Fibroblast of gingiva (primary cell): ENCODE results near the gene DENND5A.
"Not testable (repeated sequence)": the region's sequence is repeated elsewhere in the genome, so short reads cannot be mapped to it uniquely, and the experiment has no call there.

Source experiments
- DNase-seq: peaks from one replicate; pipeline ENCODE4 v3.0.0-alpha.2; 2011; ENCODE audit warnings: low read depth

The DENND5A gene

DNA sequence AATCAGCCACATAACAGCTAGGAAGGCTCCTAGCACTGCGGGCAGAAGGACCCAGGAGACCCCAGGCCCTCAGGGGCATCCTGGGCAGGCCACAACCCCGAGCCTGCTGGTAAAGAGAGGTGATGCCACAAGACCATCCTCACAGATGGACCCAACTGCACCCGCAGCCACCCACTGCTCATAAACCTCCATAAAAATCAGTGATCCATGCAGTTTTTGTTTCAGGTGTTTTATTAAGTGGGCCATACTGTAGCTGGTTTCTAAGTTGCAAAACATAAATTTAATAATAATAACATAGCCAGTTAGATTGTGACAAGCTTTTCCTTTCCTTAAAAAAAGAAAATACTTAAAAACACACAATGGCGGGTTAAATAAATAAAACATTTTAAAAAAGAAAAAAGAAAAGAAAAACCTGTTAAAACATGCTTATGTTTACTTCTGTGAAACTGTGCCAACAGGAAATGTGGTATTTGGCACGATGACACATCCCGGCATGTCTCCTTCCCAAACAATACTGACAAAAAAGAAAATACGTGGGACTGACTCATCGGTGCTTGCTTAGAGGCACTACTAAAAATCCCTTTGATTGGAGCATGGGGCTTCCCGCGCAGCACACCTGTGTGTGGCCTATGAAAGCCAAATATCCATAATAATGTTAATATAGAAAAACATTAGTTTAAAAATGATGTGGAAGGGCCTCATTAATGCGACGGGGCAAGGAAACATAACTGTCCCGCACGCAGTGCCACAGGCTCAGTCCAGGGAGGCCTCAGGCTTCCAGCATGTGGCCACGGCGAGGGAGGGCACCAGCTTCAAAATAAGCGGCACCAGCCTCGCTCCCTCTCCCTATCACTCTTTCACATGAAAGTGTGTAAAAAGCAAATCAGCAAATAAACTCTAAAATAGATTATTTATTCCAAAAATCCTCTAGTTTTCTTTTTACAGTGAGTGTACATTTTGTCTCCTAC lies 126.3 kb downstream of the DENND5A start:
- DNase-seq: peak; percentile 67

- DNase-seq: no peak
Observed at GRCh38 chr11:9138133-9138453, 127.1 kb downstream of the DENND5A start.

GRCh38 chr11:9137293-9138132 lies 127.6 kb downstream of the DENND5A start:
- peak; percentile 44 for DNase-seq

DNA sequence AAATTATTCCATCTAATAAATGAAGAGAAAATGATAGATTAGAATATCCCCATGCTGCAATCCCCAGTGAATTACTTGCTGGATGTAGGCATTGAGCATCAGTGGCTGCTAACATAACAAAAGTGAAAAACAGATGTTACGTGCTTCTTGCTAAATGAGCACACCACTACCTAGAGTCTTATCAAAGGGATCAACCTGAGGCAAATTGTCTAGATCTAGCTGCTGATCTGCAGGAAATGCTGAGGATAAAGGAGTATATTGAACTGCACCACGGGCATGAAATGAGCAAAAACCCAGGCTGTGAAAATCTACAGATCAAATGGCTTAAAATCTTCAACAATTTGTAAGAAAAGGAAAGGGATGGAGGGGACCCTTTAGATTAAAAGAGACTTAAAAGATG lies 128.4 kb downstream of the DENND5A start:
- no peak for DNase-seq

DNA sequence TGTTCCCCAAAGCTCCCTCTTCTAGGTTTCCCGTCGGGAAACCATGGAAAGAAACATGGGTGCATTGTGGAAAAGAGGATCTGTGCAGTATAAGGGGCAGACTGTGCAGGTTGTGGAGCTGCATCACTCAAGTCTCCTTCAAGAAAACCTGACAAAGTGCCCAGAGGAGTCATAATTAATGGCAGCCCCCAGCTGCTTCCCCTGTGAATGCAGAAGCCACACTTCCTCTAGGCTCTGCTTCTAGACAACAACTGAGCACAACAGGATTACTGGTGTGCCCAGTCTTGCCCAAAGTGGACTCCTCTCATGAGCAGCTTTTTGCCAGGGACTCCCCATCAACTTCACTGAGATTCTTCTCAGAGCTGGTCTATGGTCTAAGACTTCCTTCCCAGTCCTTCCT lies 131.2 kb downstream of the DENND5A start:
- no peak for DNase-seq

GRCh38 chr11:9132203-9132878 lies 132.8 kb downstream of the DENND5A start:
- no peak for DNase-seq

- DNase-seq: no peak
Observed at GRCh38 chr11:9130297-9130696, 134.9 kb downstream of the DENND5A start.

DNA sequence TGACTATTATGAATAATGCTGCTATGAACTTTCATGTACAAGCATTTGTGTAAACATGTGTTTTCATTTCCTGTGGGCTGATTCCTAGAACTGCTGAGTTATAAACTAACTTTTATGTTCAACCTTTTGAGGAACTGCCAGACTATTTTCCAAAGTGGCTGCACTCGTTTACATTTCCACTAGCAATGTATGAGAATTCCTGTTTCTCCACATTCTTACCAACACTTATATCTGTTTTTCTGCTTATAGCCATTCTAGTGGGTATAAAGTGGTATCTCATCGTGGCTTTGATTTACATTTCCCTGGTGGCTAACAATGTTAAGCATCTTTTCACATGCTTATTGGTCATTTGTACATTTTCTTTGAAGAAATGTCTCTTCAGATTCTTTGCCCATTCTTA lies 138.5 kb downstream of the DENND5A start:
- DNase-seq: no peak

DNA sequence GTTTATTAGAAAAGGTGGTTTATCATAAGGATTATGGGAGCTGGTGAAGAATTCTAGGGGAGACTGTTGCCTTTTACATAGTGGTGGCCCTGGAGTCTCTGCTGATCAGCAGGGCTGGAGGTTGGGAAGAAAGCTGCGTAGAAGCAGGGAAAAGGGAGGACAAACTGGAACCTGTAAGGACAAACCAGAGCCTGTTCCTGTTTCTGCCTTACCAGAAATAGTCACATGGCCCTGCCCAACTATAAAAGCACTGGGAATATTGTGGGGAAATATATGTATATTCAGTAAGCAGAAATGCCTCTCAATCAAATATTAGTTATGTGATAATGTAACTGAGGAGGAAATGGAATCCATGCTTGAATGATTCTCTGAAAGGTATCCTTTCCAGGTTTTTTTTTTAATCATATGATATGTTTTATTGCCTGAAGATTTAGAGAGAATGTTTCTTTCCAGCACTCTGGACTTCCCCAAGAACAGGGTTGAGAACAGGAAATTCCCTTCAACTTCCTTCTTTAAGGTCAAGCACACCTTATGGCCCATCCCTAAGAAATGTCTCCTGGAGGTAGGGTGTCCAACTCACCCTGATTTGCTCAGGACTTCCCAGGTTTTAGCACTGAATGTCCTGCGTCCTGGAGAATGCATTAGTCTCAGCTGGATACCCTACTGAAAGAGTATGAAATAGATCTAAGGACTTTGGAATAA lies 139.8 kb downstream of the DENND5A start:
- DNase-seq: no peak

GRCh38 chr11:9123595-9124304 lies 141.4 kb downstream of the DENND5A start:
- no peak for DNase-seq

GRCh38 chr11:9121469-9121796 lies 143.7 kb downstream of the DENND5A start:
- no peak for DNase-seq

DNA sequence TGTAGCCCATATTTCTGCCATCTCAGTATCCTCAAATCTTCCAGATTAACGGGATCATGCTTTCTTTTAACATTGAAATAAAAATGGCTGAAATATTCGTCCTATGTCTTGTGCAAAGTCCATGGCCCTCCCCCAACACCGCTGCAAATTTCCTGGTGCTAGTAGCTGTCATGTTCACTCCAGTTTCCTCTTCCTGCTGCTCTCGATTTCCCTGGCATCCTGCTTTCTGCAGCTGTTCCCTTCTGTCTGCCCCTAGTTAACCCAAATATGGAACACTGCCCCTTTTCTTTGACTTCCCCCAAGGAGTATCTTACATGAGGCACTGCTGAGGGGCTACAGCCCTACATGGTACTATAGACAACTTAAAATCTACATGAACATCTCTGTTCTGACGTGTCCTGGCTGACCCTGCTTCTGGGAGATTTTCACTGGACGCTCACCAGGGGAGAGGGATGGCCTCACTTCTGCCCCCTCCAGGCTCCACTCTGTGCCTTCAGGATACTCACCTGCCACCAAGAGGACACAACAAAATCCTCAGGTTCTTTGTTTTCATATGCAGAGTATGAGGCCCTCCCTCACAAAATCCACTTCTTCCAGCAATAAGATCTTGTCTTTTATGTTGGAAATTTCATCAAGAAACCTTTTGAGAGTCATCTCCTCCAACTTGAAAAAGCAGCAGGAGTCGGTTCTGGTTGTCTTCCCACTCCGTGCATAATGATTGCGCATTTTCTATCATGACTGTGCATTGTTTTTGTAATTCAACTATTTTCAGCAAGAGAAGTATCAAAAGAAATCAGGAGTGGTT lies 144.3 kb downstream of the DENND5A start:
- DNase-seq: no peak

- DNase-seq: no peak
Observed at GRCh38 chr11:9118277-9118676, 146.9 kb downstream of the DENND5A start.

- DNase-seq: no peak
Observed at GRCh38 chr11:9112075-9112474, 153.1 kb downstream of the DENND5A start.

DNA sequence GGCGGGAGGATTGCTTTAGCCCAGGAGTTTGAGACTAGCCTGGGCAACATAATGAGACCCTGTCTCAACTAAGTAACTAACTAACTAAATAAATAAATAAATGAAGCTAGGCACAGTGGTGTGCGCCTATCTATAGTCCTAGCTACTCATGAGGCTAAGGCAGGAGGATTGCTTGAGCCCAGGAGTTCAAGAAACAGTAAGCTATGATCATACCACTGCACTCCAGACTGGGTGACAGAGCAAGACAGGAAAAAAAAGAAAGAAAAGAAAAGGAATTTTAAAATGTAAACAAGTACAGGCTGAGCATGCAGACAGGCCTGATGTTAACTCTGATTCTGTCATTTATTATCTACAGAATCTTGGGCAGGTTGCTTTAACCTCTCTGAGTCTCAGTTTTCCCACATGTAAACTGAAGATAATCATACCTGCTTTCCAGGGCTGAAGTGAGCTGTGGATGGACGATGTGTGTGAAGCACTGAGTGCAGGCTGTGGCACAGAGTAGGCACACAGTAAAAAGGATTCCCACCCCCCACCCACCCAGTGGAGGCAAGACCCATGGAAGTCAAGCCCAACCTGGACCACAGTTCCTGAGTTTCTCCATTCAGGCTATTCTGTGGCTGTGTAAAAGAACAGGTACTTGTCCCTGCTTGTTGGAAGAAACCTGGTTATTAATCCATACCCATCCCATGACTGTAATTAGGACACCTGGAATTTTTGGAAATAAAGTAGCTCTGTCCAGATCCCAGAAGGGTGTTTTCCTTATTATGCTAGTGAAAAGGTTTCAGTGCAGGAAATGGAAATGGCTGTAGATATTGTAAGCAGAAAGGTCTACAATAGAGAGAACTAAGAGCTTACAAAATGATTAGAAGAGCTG lies 155.1 kb downstream of the DENND5A start:
- no peak for DNase-seq

DNA sequence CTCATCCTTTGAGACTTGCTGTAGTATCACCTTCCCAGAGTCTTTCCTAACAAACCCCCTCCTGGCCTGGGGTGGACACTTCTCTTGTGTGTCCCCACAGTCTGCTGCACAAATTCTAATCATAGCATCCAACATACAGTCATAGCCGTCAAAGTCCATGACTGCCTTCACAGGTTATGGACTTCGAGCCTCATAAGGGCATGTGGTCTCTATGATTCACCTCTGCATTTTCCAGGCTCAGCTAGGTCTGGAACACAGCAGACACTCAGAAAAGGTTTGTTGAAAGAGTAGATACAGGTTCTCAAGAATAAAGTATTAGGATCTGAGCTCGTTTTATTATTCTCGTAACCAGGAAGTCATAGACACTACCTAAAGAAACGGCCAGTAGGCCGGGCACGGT lies 160.6 kb downstream of the DENND5A start:
- DNase-seq: no peak

DNA sequence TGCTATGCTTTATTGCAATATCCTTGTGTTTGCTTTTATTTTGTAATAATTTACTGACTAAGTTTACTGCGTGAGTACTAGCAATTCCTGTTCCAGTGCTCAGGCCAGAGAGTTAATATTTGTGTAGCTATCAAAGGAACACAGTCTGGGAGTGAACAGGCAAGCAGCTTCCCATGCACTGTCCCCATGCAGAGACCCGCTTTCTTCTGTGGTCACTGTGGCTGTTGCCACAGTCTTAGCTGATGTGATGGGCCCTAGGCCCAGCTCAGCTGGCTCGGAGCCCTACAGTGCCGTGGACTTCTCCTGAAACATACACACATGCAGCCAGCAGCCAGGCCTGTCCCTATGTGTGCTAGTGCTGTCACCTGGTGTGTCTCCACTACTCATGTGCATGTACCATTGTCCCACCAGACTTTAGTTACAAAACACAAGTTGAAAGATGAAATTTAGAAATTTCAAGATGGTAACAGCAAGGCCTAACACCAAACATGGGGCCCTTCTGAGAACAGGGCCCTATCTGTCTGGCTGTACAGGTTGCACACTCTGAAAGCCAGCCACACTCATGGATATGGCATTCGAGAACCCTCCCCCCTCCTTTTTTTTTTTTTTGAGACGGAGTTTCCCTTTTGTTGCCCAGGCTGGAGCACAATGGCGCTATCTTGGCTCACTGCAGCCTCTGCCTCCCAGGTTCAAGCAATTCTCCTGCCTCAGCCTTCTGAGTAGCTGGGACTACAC lies 161.4 kb downstream of the DENND5A start:
- DNase-seq: no peak

DNA sequence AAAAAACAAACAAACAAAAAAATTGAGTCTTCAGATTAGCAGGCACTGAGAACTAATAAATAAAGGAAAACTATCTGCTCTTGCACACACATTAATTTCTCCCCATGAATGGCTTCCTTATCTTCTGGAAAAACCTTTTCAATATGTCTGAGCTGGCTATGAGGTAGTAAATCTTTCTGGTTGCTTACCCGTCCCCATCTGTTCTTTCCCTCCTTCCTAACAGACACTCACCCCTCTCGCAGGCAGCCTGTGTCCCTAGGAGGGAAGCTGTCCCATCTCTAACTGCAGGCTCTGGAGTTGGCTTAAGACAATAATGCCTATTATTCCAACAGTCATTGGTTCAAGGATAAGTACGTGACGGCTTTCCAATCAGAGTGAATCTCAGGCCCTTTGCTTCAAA lies 165.5 kb downstream of the DENND5A start:
- no peak for DNase-seq

DNA sequence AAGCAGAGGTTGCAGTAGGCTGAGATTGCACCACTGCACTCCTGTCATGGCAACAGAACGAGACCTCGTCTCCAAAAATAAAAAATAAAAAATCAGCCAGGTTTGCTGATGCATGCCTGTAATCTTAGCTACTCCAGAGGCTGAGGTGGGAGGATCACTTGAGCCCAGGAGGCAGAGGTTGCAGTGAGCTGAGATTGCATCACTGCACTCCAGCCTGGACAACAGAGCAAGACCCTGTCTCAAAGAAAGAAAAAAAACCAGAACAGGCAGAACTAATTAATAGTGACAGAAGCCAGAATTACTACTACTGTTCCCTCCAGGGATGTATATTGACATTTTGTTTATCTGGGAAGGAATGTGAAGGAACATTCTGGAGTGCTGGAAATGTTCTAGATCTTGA lies 166.7 kb downstream of the DENND5A start:
- not testable (repeated sequence) for DNase-seq
